Anterior cingulate cortex (tissue), 58 donors: ENCODE measurements around the gene TMEM109.
"Not testable (repeated sequence)": the region's sequence is repeated elsewhere in the genome, so short reads cannot be mapped to it uniquely, and the experiment has no call there.

Source experiments
- DNase-seq, 58 donors: peaks; one replicate each; lab custom pipeline; 2025; lab: John Stamatoyannopoulos, UW

The TMEM109 gene

DNA sequence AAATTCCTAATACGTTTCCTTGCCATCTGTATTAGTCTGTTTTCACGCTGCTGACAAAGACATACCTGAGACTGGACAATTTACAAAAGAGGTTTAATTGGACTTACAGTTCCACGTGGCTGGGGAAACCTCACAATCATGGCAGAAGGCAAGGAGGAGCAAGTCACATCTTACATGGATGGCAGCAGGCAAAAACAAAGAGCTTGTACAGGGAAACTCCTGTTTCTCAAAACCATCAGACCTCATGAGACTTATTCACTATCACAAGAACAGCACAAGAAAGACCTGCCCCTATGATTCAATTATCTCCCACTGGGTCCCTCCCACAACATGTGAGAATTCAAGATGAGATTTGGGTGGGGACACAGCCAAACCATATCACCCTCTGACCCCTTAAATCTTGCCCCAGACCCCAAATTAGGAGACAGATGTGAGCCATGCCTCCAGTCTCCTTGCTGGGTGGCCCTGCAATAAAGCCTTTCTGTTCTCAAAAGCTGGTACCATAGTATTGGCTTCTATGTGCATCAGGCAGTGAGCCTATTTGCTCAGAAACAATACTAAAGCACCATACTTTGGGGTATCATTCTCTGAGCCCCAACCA lies 4.2 kb upstream of the TMEM109 start:
- not testable (repeated sequence) for DNase-seq

- DNase-seq = peak in 3 of 58 donors; percentile 20 to 49 (median 20)
These were observed 3.7 kb upstream of the TMEM109 start for GRCh38 chr11:60910281-60910687.

DNA sequence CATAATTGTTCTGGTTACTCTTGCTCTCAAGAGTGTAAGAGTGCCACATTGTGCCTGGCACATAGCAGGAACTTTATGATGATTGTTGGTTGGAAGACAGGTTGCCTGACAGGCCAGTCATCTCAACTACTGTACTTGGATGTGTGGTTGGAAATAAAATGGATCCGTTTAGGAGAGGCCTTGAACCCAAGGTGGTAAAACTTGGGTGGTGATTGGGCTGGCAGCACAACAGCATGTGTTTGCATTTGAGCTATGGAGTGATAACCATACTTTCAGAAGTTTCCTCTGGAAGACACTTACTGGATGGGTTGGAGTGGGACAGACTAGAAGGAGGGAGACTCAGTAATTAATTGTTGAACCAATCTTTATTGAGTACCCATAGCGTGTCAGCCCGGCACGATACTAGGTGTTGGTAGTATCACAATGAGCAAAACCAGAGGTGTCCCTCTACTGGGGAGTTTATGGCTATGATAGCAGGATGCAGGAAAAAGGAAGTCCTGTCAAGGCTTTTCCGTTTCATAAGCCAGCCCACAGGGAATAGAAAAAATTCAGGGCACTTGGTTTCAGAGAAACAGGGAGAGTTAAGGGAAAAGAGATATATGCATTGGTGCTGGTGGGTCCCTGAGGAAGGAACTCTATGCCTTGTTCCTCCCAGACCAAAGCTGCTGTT lies 3.1 kb upstream of the TMEM109 start:
- no peak for DNase-seq

- peak in 1 of 58 donors; percentile 16 for DNase-seq
These were observed 1.6 kb upstream of the TMEM109 start for GRCh38 chr11:60912223-60912850.

DNA sequence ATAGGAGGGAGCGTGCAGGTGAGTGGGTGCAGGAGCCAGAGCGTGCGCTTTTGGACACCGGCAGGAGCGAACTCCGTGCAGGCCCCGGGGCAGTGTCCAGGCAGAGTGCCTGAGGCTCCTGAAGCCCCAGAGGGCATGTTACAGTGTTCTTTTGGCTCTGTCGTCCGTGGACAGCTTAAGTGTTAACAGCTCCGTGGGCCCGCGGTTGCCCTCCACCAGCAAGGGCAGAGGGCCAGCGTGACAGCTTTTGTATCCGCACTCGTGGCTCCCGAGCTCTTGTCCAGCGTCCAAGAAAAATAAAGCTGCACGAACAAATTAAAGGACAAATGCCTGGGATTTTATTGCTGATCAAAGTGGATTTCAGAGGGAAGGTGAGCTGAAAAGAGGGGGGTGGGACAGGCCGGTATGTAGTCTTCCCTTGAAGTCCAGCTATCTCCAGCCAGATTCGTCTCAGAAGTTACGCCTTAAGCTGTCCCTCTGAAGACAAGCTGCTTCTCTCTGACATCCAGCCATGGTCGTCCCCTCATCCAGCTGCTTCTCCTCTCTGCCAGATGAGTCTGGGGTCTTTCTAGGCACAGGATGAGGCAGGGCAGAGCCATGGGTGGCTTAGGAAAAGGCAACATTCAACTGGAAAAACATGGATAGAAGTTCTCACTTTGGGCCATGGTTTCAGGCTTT lies 968 bp upstream of the TMEM109 start:
- no peak for DNase-seq

- peak in 12 of 58 donors; percentile 35 to 76 (median 58) for DNase-seq
These were observed 782 bp downstream of the TMEM109 start for GRCh38 chr11:60914633-60915247.

- peak in 29 of 58 donors; percentile 16 to 67 (median 35) for DNase-seq
These were observed 1.4 kb downstream of the TMEM109 start for GRCh38 chr11:60915248-60915914.

GRCh38 chr11:60916669-60917206 lies 2.8 kb downstream of the TMEM109 start:
- DNase-seq = no peak

GRCh38 chr11:60917267-60917666 lies 3.3 kb downstream of the TMEM109 start:
- DNase-seq = no peak

DNA sequence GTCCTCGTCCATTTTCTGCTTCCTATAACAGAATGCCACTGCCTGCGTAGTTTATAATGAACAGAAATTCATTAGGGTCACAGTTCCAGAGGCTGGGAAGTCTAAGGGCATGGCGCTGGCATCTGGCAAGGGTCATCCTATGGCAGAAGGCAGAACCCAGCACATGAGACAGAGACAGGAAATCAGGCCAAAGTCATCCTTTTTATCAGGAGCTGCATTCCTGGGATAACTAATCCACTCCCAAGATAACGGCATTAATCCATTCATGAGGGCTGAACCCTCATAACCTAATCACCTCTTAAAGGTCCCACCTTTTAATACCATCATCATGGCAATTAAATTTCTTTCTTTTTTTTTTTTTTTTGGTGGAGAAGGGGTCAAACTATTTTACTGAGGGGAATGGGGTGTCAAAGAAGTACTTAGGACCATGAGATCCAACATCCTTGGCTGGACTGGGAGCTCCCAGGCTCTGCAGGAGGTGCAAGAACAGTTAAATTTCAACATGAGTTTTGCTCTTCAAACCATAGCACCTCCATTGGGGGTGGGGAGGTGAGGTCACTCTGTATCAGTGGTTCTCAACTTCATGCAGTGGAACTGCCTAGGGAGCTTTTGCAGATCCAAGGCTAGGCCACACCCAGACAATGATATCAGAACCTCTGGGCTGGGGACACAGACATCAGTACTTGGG lies 4.4 kb downstream of the TMEM109 start:
- DNase-seq = no peak

DNA sequence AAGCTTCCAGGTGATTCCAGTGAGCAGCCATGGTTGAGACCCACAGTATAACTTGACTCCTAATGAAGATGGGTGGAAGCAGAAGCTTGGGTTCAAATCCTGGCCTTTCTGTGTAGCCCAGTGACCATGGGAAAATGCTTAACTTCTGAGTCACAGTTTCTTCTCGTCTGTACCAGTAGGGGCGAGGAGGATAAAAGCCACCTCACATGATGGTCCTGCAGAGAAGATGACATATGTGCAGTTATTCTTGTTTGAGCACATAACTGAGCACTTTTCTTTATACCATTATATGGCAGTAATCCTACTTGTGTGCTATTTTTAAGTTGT lies 4.9 kb downstream of the TMEM109 start:
- DNase-seq = peak in 1 of 58 donors; percentile 14

DNA sequence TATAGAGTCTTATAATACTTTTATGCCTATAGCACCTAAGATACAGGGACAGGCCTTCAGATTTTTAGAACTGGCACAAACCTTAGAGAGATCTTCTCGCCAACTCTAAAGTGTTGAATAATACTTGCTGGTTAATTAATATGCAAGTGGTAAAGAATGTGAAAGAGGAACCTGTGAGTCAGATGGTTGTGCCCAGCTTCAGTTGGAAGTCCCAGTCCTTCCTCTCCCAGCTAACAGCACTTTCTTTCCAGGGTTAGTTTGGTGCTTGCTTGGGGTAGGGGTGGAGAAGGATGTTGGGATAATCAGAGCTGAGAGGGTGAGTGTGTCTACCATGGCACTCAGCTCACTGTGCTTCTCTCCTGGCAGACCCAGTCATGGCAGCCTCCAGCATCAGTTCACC lies 5.4 kb downstream of the TMEM109 start:
- peak in 1 of 58 donors; percentile 14 for DNase-seq

- peak in 2 of 58 donors; percentile 6 to 13 for DNase-seq
These were observed 6.0 kb downstream of the TMEM109 start for GRCh38 chr11:60919956-60920355.

DNA sequence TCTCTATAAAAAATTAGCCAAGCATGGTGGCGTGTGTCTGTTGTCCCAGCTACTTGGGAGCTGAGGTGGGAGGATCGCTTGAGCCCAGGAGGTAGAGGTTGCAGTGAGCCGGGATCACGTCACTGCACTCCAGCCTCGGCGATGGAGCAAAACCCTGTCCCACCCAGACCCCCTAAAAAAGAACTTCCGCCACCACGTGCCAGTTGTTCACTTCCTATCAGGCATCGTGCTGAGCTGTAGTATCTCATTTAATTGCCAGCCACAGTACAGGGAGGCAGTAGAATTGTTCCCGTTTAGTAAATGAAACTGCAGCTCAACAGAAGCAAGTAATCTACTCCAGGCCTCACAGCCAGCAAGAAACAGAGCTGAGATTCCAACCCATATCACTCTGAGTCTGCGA lies 7.3 kb downstream of the TMEM109 start:
- DNase-seq = no peak

DNA sequence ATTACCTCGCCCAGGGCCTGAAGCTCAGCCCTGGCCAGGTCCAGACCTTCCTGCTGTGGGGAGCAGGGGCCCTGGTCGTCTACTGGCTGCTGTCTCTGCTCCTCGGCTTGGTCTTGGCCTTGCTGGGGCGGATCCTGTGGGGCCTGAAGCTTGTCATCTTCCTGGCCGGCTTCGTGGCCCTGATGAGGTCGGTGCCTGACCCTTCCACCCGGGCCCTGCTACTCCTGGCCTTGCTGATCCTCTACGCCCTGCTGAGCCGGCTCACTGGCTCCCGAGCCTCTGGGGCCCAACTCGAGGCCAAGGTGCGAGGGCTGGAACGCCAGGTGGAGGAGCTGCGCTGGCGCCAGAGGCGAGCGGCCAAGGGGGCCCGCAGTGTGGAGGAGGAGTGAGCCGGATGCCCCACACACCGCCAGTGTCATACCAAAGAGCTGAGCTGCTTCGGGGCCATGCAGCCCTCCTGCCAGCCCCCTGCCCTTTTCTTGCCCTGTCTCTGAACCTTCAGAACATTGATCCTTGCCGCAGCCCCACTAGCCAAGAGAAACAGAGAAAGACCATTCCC lies 7.9 kb downstream of the TMEM109 start:
- DNase-seq = no peak

- no peak for DNase-seq
These were observed 8.9 kb downstream of the TMEM109 start for GRCh38 chr11:60922906-60923305.

DNA sequence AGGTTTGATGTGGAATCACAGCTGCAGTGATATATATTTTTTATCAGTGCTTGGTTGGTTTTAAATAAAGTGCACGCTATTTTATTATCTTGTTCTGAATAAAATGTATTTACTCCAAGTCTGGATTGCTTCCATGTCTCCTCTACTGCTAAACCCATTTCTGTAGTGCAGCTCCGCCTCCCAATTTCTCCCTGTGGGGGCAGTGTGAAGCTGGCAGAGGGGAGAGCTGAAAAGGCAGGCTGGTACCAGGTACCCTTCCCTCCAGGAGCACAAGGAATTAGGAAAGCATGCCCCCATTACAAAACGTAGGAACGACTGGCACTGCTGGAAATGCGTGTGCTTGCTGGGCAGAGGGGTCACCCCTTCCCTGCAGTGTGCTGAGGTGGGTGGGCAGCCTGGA lies 9.4 kb downstream of the TMEM109 start:
- DNase-seq = peak in 7 of 58 donors; percentile 18 to 65 (median 40)

GRCh38 chr11:60923800-60924109 lies 9.8 kb downstream of the TMEM109 start:
- no peak for DNase-seq
